ENCODE measurements around the gene DNAAF1.
A peak's percentile ranks its signal among the peaks of the same experiment; 100 is the strongest.

DNAAF1 gene

GRCh38 chr16:84124257-84125073, 20.6 kb upstream of the DNAAF1 start:
- no peak for DNase-seq (ENCODE audit: low read depth, low spot score)

DNA sequence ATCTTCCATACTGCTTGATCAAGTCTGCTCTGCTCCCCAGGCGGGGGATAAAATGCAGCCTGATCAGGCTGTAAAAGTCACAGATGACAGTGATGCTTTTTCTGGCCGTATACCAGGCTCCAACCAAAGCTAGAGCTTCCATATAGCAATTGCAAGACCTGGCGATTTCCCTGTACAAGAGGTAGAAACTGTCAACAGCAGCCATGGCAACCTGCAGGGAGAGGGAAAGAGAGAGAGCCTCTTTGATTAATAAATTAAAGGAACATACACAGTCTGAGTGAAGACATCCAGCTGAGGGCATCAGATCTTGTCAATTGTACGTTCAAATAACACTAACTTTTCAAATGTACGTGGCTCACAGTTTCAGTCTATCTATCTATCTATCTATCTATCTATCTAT, 14.0 kb upstream of the DNAAF1 start:
- no peak for DNase-seq (ENCODE audit: low read depth, low spot score)

DNA sequence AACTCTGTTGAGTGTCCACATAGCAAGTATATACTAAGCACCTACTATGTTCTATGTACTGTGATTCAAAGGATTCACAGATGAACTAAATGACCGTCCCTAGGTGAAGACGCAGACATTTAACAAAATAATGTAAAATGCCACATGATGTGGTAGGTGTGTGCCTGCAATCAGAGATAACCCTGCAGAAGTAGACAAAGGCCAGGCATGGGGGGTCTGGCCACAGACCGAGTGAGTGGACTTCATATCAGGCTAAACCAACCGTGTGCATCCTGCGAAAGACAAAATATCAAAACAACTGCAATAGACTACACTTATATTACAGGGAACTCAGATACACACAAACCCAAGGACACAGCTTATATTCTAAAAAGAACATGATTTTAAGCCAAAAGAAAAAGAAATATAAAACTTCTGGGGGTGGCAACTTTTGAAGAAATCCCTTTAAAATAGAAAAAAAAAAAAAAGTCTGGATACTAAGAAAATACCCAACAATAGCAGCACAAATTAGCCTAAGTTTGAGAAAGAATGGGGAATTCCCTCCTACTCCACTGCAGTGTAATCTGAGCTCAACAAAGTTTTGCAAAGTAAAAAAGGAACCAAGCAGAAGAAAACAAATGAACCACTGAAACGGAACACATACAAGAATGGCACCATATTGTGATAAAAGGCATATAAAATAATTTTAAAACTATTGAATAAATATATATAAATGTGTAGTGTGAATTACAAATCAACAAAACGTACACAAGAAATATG, 12.4 kb upstream of the DNAAF1 start:
- no peak for DNase-seq (ENCODE audit: low read depth, low spot score)

GRCh38 chr16:84136331-84137125, 8.6 kb upstream of the DNAAF1 start:
- DNase-seq (ENCODE audit: low read depth, low spot score), result peak; percentile 64

DNA sequence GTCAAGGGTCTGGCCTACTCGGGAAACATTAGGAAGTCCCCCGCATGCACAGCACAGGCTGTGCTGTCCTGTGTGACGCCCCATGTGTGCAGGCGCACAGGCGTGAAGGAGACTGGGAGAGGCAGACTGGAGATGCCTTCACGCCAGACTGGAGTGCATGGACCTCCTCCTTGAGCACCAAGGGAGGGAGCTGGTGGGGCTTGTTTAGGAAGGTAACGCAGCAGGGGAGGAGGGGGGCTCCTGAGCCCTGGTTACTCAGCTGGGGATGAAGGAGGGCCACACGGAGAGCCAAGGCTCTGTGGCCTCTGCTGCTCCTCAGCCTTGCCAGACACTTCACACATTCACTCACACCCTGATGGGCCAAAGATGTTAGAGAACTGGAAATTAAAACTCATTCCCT, 7.8 kb upstream of the DNAAF1 start:
- no peak for DNase-seq (ENCODE audit: low read depth, low spot score)

GRCh38 chr16:84137769-84138357, 7.2 kb upstream of the DNAAF1 start:
- no peak for DNase-seq (ENCODE audit: low read depth, low spot score)

- DNase-seq (ENCODE audit: low read depth, low spot score), result no peak
These were observed 6.6 kb upstream of the DNAAF1 start for GRCh38 chr16:84138500-84138823.

DNA sequence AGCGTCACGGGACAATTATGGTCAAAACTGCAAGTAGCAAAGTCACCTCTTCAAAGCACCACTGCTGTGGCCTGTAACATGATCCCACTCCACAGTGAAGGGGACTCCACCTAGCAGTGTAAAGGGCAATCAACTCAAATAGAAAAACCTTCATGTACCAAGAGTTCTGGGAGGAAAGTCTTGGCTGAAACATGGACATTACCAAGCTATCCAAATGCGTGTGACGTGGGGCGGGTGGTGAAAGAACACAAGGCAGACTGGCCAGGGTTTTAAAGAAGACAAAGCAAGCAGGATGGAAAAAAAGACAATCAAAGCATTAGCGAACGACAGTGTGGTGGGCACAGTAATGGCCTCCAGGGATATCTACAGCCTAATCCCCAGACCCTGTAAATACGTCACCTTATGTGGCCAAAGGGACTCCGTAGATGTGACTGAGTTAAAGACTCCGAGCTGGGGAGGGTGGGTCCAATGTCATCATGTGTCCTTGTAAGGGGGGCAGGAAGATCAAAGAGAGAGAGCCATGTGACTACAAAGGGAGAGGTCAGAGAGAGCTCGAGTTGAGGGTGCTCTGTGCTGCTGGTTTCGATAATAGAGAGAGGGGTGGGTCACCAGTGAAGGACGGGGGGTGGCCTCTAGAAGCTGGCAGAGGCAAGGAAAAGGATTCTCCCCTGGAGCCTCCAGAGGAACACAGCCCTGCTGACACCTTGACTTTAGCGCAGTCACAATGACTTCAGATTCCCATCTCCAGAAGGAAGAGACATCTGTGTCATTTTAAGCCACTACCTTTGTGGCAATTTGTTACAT, 6.1 kb upstream of the DNAAF1 start:
- DNase-seq (ENCODE audit: low read depth, low spot score), result peak; percentile 62

GRCh38 chr16:84139628-84140258, 5.4 kb upstream of the DNAAF1 start:
- DNase-seq (ENCODE audit: low read depth, low spot score), result no peak

- DNase-seq (ENCODE audit: low read depth, low spot score), result no peak
These were observed 3.9 kb upstream of the DNAAF1 start for GRCh38 chr16:84141143-84141670.

DNA sequence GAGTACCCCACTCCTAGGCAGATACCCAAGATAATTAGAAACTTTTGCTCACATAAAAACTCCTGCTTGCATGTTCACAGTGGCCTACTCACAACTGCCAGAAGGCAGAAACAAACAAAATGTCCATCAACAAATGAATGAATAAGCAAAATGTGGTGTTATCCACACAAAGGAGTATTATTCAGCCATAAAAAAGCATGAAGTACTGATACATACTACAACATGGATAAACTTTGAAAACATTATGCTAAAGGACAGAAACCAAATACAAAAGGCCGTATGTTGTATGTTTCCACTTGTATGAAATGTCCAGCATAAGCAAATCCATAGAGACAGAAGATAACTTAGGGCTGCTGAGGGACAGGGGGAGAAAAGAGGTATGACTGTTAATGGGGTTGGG, 2.0 kb upstream of the DNAAF1 start:
- DNase-seq (ENCODE audit: low read depth, low spot score), result no peak

GRCh38 chr16:84143784-84144199, 1.3 kb upstream of the DNAAF1 start:
- DNase-seq (ENCODE audit: low read depth, low spot score), result peak; percentile 23

- peak; percentile 39 for DNase-seq (ENCODE audit: low read depth, low spot score)
These were observed 774 bp upstream of the DNAAF1 start for GRCh38 chr16:84144209-84144858.

DNA sequence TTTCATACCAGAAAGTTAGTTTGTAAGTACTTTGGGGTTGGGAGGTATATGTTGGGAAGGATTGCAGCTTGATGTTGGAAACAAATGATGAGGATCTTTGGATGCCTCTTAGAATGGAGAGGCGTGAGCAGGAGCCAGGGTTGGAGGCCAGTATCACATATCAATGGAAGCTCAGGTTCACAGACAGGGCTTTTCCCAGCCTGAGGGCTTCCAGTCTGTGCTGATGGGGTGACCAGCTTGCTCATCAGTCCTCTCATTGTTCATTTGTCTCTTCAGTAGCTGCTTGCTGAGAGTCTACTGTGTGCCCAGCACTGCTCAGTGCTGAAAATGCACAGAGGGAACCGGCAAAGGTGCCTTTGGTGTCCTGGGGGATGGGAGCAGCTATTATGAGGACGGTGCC, 5.8 kb downstream of the DNAAF1 start:
- DNase-seq (ENCODE audit: low read depth, low spot score), result no peak

GRCh38 chr16:84153660-84154214, 8.6 kb downstream of the DNAAF1 start:
- DNase-seq (ENCODE audit: low read depth, low spot score), result no peak

- no peak for DNase-seq (ENCODE audit: low read depth, low spot score)
These were observed 10.1 kb downstream of the DNAAF1 start for GRCh38 chr16:84155226-84155625.

DNA sequence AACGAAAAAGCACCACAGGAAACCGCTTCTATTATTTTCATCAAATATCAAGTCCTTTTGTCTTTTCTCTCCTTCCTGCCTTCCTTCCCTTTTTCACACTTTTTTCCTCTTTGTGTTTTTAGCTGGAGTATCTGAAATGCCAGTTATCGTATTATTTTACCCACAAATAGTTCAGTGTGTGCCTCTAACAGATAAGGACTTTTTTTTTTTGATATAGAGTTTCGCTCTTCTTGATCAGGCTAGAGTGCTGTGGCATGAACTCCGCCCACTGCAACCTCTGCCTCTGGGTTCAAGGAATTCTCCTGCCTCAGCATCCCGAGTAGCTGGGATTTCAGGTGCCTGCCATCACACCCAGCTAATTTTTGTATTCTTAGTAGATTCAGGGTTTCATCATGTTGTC, 10.7 kb downstream of the DNAAF1 start:
- DNase-seq (ENCODE audit: low read depth, low spot score), result no peak

DNA sequence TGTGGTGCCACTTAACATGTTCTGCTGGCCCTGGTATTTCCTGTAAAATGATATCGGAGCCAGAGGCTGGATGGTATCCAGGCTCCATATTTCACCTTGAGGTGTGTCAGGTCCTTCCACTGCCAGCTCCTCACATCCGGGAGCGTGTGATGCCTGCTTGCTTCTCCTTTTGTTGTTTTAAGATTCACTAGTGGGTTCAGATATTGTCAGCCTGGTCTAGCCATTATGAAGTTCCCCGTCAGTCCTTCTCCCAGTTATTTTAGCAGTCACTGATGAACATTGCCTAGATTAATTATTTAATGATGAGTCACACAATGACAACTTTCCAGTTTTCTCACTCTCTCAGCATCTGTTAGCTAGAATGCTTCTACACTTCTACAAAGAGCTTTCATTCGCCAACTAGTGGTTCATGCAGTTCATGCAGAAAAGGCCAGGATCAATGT, 11.3 kb downstream of the DNAAF1 start:
- no peak for DNase-seq (ENCODE audit: low read depth, low spot score)

DNA sequence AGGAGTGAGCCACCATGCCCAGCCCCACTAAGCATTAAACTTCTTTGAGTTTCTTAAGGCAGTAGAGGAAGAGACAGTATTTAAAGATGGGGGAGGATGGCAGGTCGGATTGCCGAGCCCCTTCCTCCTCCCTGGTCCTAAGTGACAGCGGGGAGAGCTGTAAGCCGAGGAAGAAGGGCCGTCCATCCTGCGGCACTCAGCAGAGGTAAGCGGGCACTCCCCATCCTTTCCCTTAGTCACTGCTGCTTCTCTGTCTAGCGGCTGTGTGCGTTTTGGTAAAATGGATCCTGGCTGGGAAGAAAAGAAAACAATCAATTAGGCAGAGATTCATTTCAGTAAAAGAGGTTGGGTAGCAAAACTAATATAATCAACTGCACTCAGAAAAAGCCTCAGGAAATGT, 13.9 kb downstream of the DNAAF1 start:
- DNase-seq (ENCODE audit: low read depth, low spot score), result no peak

GRCh38 chr16:84159800-84160199, 14.7 kb downstream of the DNAAF1 start:
- DNase-seq (ENCODE audit: low read depth, low spot score), result no peak
